Neural cell (in vitro differentiated cells): ENCODE measurements around the gene MAPK9. TPM values are rescaled to one million over a fixed set of nuclear protein-coding genes. Genes with fewer than 3 reads are reported as not detected.

Experiments
- H2AFZ ChIP-seq: fragments of 200-600, 300-800 bp; sonication (generic), shearing (Covaris generic); 2 replicates; pipeline ENCODE4 v1.6.0; 2014; ENCODE audit warnings: low read depth, mild to moderate bottlenecking, antibody characterized with exemption, low read length, moderate library complexity
- H3F3A ChIP-seq: fragments of 200-600 bp; shearing (Covaris generic); 2 replicates; pipeline ENCODE4 v1.6.1; 2016; ENCODE audit warnings: mild to moderate bottlenecking, moderate library complexity, mixed read lengths, antibody characterized with exemption, low read length; ENCODE audit not compliant: insufficient read depth, poor library complexity, severe bottlenecking
- H3K27ac ChIP-seq: fragments of 200-600, 300-800 bp; sonication (generic), shearing (Covaris generic); 2 replicates; pipeline ENCODE4 v1.5.1; 2014; ENCODE audit warnings: mild to moderate bottlenecking, low read length, moderate library complexity
- H3K27me3 ChIP-seq: fragments of 300-800, 200-600 bp; sonication (generic), shearing (Covaris generic); 2 replicates; pipeline ENCODE4 v1.6.0; 2014; ENCODE audit warnings: mild to moderate bottlenecking, low read depth, low read length, moderate library complexity; ENCODE audit not compliant: insufficient read depth
- H3K36me3 ChIP-seq: fragments of 300-800, 200-600 bp; sonication (generic), shearing (Covaris generic); 2 replicates; pipeline ENCODE4 v1.5.1; 2014; ENCODE audit warnings: mild to moderate bottlenecking, antibody characterized with exemption, low read length, moderate library complexity; ENCODE audit not compliant: insufficient read depth
- H3K4me2 ChIP-seq: fragments of 300-800, 200-600 bp; sonication (generic), shearing (Covaris generic); 2 replicates; pipeline ENCODE4 v1.6.0; 2014; ENCODE audit warnings: mild to moderate bottlenecking, low read length
- H3K4me3 ChIP-seq: fragments of 300-800, 200-600 bp; sonication (generic), shearing (Covaris generic); 2 replicates; pipeline ENCODE4 v1.5.1; 2014; ENCODE audit warnings: mild to moderate bottlenecking, low read length, moderate library complexity
- H3K79me2 ChIP-seq: fragments of 200-600 bp; shearing (Covaris generic); replicated peaks from 2 replicates; pipeline ENCODE4 v1.6.0; 2014; ENCODE audit warnings: mild to moderate bottlenecking, low read length, moderate library complexity; ENCODE audit not compliant: insufficient read depth
- H3K9ac ChIP-seq: fragments of 300-800, 200-600 bp; sonication (generic), shearing (Covaris generic); 2 replicates; pipeline ENCODE4 v1.6.1; 2016; ENCODE audit warnings: mild to moderate bottlenecking, low read length, mixed read lengths
- H3K9me2 ChIP-seq: fragments of 200-600 bp; shearing (Covaris generic); 2 replicates; pipeline ENCODE4 v1.6.1; 2016; ENCODE audit warnings: mild to moderate bottlenecking, low read length, mixed read lengths; ENCODE audit not compliant: insufficient read depth
- H3K9me3 ChIP-seq: fragments of 200-600, 300-800 bp; sonication (generic), shearing (Covaris generic); 2 replicates; pipeline ENCODE4 v1.6.1; 2016; ENCODE audit warnings: mild to moderate bottlenecking, mixed run types, low read length, moderate library complexity, mixed read lengths
- H4K20me1 ChIP-seq: fragments of 200-600 bp; shearing (Covaris generic); 2 replicates; pipeline ENCODE4 v1.6.1; 2016; ENCODE audit warnings: mild to moderate bottlenecking, mixed run types; ENCODE audit not compliant: insufficient read depth
- CTCF ChIP-seq: fragments of 450-650 bp; IDR thresholded peaks from 2 replicates; pipeline ENCODE4 v1.5.1; 2014; ENCODE audit warnings: antibody characterized with exemption, mild to moderate bottlenecking, moderate library complexity; ENCODE audit not compliant: poor library complexity, severe bottlenecking
- EP300 ChIP-seq: fragments of 450-650 bp; conservative IDR thresholded peaks from 2 replicates; pipeline ENCODE4 v1.6.1; 2014; ENCODE audit warnings: antibody characterized with exemption, mild to moderate bottlenecking, moderate library complexity; ENCODE audit not compliant: poor library complexity, severe bottlenecking
- EZH2 ChIP-seq: fragments of 200-600, 300-800 bp; shearing (Covaris generic), sonication (generic); IDR thresholded peaks from 2 replicates; pipeline ENCODE4 v1.6.1; 2014; ENCODE audit warnings: antibody characterized with exemption, low read length, borderline replicate concordance, mild to moderate bottlenecking; ENCODE audit not compliant: insufficient read depth, poor library complexity, severe bottlenecking
- MXI1 ChIP-seq: fragments of 450-650 bp; conservative IDR thresholded peaks from 2 replicates; pipeline ENCODE4 v1.6.1; 2014; ENCODE audit warnings: antibody characterized with exemption, mild to moderate bottlenecking; ENCODE audit not compliant: poor library complexity, severe bottlenecking
- POLR2AphosphoS5 ChIP-seq: IDR thresholded peaks from 2 replicates; pipeline ENCODE4 v1.6.1; 2012
- RAD21 ChIP-seq: fragments of 450-650 bp; conservative IDR thresholded peaks from 2 replicates; pipeline ENCODE4 v1.6.1; 2014; ENCODE audit warnings: antibody characterized with exemption, mild to moderate bottlenecking, moderate library complexity
- SMC3 ChIP-seq: fragments of 450-650 bp; conservative IDR thresholded peaks from 2 replicates; pipeline ENCODE4 v1.6.1; 2014; ENCODE audit warnings: antibody characterized with exemption, mild to moderate bottlenecking, moderate library complexity; ENCODE audit not compliant: poor library complexity
- TAF1 ChIP-seq: IDR thresholded peaks from 2 replicates; pipeline ENCODE4 v1.6.1; 2012; ENCODE audit warnings: low read depth
- polyA plus RNA-seq: library from polyadenylated mRNA; depleted of rRNA; stranded (reverse); fragments of >200 nt; gene quantifications from 2 replicates; pipeline ENCODE4 v1.2.3, GENCODE V29; 2014
- TF ChIP-seq, protein P1 (sequence below): IDR thresholded peaks from 2 replicates; pipeline ENCODE4 v1.6.1; 2012; ENCODE audit warnings: borderline replicate concordance

Gene MAPK9
- polyA plus RNA-seq, 1 donor from 2014 or later, result 73.9 TPM

DNA sequence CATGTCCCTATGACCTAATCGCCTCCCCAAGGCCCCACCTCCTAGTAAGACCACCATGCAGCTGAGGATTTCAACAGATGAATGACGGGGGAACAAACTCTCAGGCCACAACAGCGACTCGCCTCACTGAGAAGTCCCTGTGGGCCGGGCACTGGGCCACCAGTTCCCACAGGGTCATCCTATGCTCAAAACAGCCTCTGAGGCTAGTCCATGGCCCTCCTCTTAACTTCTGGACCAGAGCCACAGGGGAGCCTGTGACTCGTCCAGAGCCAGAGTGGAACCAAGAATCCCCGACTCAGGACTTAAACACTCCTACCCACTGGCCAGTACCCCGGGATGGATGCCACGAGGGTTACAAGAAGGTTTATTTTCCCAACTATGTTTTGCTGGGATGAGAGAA lies 49.0 kb upstream of the MAPK9 start:
- Histone ChIP-seq H3K9me2 (no peaks in the 10 kb centered on the region), H3F3A (no peaks in the 10 kb centered on the region), H2AFZ (no peak overlapping the region), H3K79me2 (no peaks in the 10 kb centered on the region), H4K20me1 (no peaks in the 10 kb centered on the region), H3K27me3 (no peaks in the 10 kb centered on the region), H3K36me3 (no peaks in the 10 kb centered on the region), H3K4me3 (no peak overlapping the region), H3K4me2 (no peak overlapping the region), H3K9ac (no peak overlapping the region), H3K9me3 (no peaks in the 10 kb centered on the region), H3K27ac (no peak overlapping the region)
- TF ChIP-seq, protein P1, sequence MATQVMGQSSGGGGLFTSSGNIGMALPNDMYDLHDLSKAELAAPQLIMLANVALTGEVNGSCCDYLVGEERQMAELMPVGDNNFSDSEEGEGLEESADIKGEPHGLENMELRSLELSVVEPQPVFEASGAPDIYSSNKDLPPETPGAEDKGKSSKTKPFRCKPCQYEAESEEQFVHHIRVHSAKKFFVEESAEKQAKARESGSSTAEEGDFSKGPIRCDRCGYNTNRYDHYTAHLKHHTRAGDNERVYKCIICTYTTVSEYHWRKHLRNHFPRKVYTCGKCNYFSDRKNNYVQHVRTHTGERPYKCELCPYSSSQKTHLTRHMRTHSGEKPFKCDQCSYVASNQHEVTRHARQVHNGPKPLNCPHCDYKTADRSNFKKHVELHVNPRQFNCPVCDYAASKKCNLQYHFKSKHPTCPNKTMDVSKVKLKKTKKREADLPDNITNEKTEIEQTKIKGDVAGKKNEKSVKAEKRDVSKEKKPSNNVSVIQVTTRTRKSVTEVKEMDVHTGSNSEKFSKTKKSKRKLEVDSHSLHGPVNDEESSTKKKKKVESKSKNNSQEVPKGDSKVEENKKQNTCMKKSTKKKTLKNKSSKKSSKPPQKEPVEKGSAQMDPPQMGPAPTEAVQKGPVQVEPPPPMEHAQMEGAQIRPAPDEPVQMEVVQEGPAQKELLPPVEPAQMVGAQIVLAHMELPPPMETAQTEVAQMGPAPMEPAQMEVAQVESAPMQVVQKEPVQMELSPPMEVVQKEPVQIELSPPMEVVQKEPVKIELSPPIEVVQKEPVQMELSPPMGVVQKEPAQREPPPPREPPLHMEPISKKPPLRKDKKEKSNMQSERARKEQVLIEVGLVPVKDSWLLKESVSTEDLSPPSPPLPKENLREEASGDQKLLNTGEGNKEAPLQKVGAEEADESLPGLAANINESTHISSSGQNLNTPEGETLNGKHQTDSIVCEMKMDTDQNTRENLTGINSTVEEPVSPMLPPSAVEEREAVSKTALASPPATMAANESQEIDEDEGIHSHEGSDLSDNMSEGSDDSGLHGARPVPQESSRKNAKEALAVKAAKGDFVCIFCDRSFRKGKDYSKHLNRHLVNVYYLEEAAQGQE, result no peak
- TF ChIP-seq MXI1 (no peak), EP300 (no peak), EZH2 (no peak), CTCF (no peak), TAF1 (no peak), RAD21 (no peak), SMC3 (no peak), POLR2AphosphoS5 (no peak)

DNA sequence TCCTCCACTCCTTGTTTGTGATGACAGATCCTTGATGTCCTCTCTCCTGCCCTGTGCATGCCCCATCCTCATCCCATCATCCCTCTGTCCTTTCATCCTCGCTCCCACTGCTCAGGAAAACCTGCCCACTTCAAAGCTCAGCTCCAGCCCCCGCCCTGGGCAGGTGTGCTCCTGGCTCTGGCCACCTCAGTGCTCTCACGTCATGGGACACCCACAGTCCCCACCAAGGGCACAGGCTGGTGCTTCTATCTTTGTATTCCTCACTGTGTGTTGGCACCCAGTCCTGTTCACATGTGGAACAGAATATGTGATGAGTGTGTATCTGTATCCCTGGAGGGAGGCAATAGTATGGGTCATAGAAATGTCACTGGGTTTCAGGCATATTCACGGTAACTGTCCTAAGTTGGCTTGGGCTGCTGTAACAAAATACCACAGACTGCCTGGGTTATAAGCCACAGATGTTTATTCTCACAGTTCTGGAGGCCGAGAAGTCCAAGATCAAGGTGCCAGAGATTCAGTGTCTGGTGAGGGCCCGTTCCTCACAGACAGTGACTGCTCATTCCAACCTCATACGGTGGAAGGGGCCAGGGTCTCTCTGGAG lies 47.8 kb upstream of the MAPK9 start:
- H3K9me2 ChIP-seq, result no peaks in the 10 kb centered on the region
- no peak overlapping the region for H2AFZ ChIP-seq
- no peaks in the 10 kb centered on the region for H4K20me1 ChIP-seq
- H3K27me3 ChIP-seq, result no peaks in the 10 kb centered on the region
- TF ChIP-seq RAD21 (no peak), EZH2 (no peak), SMC3 (no peak), MXI1 (no peak), TAF1 (no peak), CTCF (no peak), POLR2AphosphoS5 (no peak), EP300 (no peak)
- TF ChIP-seq, protein P1, result no peak
- H3F3A ChIP-seq, result no peaks in the 10 kb centered on the region
- H3K27ac ChIP-seq, result no peak overlapping the region
- H3K9me3 ChIP-seq, result no peaks in the 10 kb centered on the region
- H3K4me3 ChIP-seq, result no peak overlapping the region
- no peaks in the 10 kb centered on the region for H3K79me2 ChIP-seq
- no peaks in the 10 kb centered on the region for H3K36me3 ChIP-seq
- H3K9ac ChIP-seq, result no peak overlapping the region
- no peak overlapping the region for H3K4me2 ChIP-seq
